GM21786 (cell line): ENCODE data around the gene GPN2.

Experiments used
- ATAC-seq: cut with Tn5 transposase; IDR thresholded peaks from one replicate; pipeline ENCODE4 v1.9.1; 2021; ENCODE audit not compliant: unreplicated experiment

GPN2 gene

GRCh38 chr1:26889551-26890466, at the start of gene GPN2:
GPN2 (minus strand) TSS chr1:26890283; CDS start chr1:26890096, 187 bp downstream.
- ATAC-seq = peak; percentile 93

- ATAC-seq = no peak
Measured at GRCh38 chr1:26938659-26939025, 48.6 kb upstream of the GPN2 start.

GRCh38 chr1:26938004-26938658, 48.0 kb upstream of the GPN2 start:
- ATAC-seq = no peak

- no peak for ATAC-seq
Measured at GRCh38 chr1:26936823-26937222, 46.7 kb upstream of the GPN2 start.

GRCh38 chr1:26932531-26932930, 42.4 kb upstream of the GPN2 start:
- no peak for ATAC-seq

- no peak for ATAC-seq
Measured at GRCh38 chr1:26923711-26924110, 33.6 kb upstream of the GPN2 start.

- ATAC-seq = no peak
Measured at GRCh38 chr1:26922901-26923300, 32.8 kb upstream of the GPN2 start.

GRCh38 chr1:26922431-26922729, 32.3 kb upstream of the GPN2 start:
- no peak for ATAC-seq

GRCh38 chr1:26921540-26922430, 31.7 kb upstream of the GPN2 start, which contains the start of gene NUDC:
NUDC (plus strand) TSS chr1:26921743; CDS start chr1:26921849, 106 bp downstream.
- ATAC-seq = peak; percentile 95

GRCh38 chr1:26921126-26921539, 31.1 kb upstream of the GPN2 start:
- peak; percentile 13 for ATAC-seq

GRCh38 chr1:26915204-26915842, 25.2 kb upstream of the GPN2 start:
- ATAC-seq = no peak

- no peak for ATAC-seq
Measured at GRCh38 chr1:26913754-26914619, 23.9 kb upstream of the GPN2 start, which contains the start of gene NR0B2. NR0B2 (minus strand) TSS chr1:26913975; CDS start chr1:26913940, 35 bp downstream.

- no peak for ATAC-seq
Measured at GRCh38 chr1:26913389-26913753, 23.3 kb upstream of the GPN2 start.

- ATAC-seq = no peak
Measured at GRCh38 chr1:26912147-26912490, 22.0 kb upstream of the GPN2 start.

GRCh38 chr1:26911399-26912146, 21.5 kb upstream of the GPN2 start:
- no peak for ATAC-seq

- no peak for ATAC-seq
Measured at GRCh38 chr1:26910343-26911160, 20.5 kb upstream of the GPN2 start.

GRCh38 chr1:26909951-26910342, 19.9 kb upstream of the GPN2 start:
- ATAC-seq = no peak
